Stimulated activated CD8-positive, alpha-beta memory T cell treated with anti-CD3 and anti-CD28 coated beads, Interleukin-15, amount 100 ng/mL, for 48 hours (primary cell): Measurements from ENCODE around the gene ZBTB16.

Experiments
- DNase-seq, 2 donors: peaks; one replicate each; pipeline ENCODE4 v3.0.0-alpha.2; 2020; ENCODE audit warnings: low read depth in 2 of 2

The ZBTB16 gene

DNA sequence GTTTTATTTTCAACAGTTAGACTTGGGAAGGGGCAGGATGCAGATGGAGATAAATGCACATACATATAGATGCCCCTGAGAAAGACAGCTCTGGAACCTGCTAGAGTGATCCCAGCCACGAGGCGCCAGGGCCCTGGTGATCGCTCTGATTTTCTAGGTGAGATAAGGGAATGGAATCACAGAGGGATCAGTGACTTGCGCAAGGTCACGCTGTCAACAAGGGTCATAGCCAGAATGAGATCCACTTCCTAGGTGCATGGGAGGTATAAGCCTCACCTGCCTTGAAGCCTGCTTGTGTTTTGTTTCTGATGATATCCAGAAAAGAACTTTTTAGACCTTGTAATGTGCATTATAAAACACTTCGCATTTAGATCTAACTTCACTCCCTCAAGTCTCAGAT lies 47.5 kb downstream of the ZBTB16 start:
- no peak for DNase-seq

DNA sequence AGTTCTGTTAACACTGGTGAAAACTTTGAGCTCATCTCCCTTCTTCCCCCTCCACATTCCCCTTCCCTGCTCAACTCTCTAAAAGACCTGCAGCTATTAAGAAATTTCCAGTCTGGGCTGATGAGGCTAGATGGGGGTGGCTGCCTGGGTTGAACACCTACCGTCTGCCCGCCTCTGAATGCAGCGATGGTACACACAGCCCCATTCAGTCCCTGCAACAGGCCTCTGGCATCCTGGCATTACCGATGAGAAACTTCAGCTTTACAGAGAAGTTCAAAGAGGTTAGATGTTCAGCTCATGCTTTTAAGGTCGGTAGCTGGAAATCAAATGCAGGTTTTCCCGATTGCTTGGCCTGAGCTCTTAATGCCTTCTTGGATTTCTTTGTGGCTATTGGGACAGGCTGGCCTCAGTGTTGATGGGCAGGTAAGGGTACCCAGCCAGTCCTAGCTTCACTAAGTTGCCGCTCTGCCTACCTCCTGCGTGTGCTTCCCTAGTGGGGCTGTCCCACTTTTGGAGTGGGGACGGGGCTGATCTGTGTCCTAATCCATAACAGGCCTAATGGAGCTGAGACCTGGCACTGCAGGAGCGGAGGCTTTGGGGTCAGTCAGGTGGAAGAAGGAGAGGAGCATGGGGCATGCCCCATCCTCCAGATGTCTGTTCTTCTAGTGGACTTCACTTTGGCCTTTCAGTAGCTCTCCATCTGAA lies 49.1 kb downstream of the ZBTB16 start:
- no peak for DNase-seq

DNA sequence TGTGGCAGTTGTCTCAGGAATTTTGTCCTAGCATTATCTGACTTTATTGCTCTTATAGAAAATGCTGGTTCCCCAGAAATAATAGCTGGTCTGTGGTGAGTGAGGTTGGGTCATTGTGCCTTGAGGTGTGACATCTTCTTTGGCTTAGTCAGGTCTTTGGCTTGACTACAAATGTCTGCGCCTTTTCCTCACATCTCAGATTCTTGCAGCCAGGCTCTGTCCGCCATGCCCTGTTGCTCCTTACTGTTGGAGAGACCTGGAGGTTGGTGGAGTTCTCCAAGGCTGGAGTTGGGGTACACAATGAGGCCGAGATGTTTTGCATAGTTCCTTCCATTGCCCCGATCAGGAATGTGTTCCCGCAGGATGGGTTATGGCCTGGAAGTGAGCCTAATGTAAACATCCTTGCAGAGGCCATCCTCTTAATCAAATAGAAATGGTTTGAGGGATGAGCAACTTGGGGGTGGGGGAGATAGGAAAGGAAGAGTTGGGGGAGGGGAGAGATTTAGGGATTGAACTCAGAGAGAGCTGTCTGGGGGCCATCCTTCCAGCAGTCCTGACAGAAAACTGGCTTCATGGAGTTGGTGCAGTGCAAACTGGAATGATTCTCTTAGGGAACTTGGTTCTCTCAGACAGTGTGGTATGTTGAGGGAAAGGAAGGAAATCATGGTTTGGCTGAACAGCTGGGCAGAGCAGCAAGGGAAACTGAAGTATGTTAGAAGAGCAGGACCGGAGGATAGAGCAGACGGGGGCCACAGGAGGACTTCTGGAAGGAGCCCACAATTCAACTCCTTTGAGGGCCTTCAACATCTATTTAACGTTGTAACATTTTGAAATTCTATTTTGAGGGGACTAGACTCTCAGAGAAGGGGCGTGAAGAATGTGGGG lies 49.9 kb downstream of the ZBTB16 start:
- DNase-seq = no peak

- DNase-seq = no peak
Measured at GRCh38 chr11:114110123-114110522, 50.6 kb downstream of the ZBTB16 start.

DNA sequence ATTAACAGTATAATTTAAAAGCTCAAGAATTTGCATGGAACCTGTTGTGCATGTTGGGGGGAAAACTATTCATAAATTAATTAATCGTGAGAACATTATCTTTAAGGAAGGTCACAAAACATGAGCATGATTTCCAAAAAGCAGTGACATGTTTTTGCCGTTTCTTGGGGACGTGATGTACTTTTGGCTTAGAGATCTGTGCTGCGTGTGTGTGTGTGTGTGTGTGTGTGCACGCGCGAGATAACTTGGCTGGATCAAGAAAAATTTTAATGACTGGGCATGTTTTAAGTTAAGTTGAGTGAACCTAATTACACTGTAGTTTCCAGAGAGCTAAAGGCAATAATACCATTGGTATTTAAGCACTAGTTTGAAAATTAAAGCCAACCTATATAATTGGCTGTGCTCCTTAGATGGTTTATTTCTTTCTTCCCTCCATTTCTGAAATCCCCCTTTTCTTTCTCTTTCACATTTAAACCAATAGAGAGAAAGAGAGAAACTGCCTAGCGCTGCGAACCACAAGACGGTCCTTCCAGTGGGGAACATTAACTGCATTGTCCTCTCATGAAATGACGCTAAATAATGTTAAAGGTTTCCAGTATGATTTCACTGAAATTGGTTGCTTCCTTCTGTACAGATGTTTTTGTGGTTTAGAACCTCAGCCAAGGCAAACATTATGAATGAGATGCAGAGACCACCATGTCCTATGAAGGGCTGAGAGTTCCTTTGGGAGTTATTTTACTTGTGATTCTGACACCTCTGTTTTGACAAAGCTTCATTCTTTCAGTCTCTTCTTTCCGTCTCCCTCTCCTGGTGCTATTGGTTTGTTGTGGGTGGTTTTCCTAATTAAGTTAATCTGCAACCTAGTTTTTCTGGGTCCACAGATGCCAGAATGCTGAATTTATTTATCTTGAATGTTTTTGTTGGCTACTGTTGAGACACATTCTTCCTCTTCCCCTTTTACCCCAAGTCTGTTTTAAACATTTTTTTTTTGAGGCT lies 51.7 kb downstream of the ZBTB16 start:
- DNase-seq = no peak

DNA sequence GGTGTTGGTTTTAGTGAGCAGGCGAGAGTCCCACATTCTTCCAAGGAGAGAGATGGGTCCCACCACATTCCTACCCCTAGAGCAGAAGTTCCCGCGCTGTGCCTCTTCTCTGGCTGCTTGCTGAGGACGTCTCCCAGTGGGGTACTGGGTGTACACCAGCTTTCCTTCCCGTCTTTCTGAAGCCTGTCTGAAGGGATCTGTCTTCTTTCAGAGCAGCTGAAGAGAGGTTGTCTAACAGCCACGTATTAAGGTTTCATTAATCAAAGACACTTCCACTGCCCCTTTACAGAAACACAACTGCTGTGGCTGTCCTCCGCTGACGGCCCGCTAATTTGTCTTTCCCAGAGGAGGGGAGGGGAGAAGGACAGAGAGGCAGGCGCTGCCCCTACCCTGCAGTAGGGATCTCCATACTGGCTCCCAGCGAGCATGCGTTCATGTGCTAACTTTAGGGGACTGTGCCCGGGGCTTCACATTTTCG lies 56.0 kb downstream of the ZBTB16 start:
- no peak for DNase-seq

GRCh38 chr11:114116357-114116756 lies 56.8 kb downstream of the ZBTB16 start:
- DNase-seq = no peak

DNA sequence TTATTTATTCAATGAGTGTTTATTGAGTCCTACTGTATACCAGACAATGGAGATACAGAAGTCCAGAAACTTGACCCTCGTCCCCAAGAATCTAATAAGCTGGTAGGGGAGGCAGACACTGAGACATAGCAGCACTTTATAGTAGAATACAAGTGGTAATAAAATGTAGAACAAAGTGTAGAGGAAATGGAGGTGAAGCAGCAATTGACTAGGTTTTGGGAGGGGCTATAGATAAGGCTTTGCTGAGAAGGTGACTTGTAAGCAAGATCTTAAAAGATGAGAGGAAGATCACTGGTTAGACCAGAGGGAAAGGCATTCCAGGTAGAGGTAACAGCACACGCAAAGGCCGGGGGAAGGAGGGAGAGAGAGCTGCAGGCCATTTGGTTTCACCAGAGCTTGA lies 57.3 kb downstream of the ZBTB16 start:
- DNase-seq = no peak

- no peak for DNase-seq
Measured at GRCh38 chr11:114120606-114121005, 61.1 kb downstream of the ZBTB16 start.

DNA sequence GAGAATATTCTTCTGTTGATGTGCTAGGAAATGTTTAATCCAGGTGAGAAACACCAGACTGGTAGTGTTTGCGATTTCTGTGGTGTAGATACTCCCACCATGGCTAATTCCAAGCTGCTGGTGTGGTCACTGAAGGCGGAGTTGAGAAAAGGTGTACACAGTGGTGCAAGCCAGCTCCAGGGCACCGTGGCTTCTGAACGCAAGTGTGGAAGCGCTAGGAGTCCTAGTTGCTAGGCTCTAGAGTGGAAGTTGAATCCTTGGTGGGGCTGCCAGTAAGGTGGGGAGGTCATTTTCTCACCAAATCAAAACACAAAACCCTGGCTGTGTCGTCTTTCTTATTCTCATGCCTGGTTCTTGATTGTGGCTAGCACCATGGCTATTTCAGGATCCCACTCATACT lies 61.6 kb downstream of the ZBTB16 start:
- no peak for DNase-seq

DNA sequence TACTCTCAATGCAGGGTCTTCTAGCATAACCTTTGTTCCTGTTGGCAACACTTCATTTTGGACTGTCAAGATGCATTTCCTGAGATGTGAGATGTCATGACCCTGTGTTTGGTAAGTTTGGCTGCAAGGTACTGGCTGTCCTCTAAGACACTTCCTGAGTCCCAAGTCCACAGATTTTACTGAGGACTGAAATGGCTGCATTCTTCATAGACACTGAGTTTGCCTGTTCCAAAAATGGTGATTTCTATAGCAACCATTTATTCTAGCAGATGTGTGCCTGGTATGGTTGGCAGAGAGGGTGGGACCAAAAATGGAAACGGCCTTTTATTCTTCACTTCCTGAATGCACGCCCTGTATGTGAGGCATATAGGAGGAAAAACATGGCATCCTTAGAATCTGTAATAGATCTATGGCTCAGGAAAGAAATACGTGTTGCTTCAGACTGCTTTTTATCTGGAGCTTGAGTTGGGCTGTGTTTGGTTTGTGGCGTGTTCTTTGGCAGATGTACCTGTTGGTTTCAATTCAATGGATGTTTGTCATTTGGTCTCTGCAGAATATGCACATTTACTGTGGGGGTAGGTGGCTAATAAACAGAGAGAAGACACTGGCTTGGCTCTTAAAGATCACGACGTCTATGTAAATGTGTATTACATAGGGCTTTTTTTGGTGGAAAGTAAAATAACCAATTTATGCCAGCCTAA lies 62.4 kb downstream of the ZBTB16 start:
- DNase-seq = no peak

DNA sequence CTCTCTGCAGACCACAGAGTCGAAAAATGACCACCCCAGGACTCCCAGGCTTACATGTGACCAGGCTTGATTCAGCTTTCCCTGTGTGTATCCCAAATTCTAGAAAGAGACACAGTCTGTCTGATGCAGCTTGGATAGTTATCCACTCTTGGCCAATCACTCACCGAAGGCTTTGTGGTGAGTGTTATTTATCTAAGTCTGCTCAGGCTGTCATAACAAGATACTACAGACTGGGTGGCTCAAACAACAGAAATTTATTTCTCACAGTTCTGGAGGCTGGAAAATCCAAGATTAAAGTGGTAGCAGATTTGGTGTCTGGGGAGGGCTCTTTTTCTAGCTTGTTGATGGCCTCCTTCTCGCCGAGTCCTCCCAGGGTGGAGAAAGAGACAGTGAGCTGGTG lies 63.2 kb downstream of the ZBTB16 start:
- DNase-seq = no peak

- DNase-seq = no peak
Measured at GRCh38 chr11:114123692-114124330, 64.3 kb downstream of the ZBTB16 start.

- no peak for DNase-seq
Measured at GRCh38 chr11:114124601-114125144, 65.2 kb downstream of the ZBTB16 start.

- no peak for DNase-seq
Measured at GRCh38 chr11:114125531-114125930, 66.0 kb downstream of the ZBTB16 start.

DNA sequence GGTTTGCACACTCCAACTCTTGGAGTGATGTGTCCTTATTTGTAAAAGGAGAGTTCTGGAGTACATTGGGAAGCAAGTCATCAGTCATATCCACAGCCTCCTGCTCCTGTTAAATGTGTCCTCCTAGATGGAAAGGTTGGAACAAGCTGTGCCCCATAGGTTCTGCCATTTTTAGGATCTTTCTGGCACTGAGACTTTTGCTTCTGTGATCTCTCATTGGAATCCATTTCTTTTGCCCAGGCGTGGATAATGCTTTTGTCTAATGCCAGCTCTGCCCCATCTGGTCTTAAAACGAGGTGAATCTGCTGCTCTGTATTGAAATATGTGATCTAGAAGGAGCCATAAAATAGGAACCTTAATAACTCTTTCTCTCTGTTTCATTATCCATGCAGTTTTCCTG lies 66.4 kb downstream of the ZBTB16 start:
- no peak for DNase-seq

- no peak for DNase-seq
Measured at GRCh38 chr11:114128399-114128798, 68.9 kb downstream of the ZBTB16 start.

DNA sequence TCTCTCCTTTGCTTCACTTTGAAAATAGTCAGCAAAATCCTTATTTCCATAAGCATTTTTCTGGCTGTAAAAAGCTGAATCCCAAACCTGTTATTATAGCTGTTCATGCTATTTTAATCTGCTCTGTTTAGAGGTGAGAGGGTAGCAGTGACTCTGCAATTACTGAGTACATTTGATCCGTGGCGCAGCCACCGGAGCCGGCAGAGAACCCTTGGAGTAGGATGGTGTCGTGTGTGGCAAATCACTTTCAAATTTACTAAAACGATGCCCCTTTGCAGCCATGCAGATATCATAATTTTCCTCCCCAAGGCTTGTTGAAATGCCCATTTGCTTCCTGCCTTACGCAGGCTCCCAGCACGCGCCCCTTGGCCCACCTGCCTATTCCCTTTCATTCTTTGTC lies 69.6 kb downstream of the ZBTB16 start:
- DNase-seq = no peak

- DNase-seq = no peak
Measured at GRCh38 chr11:114129699-114130098, 70.2 kb downstream of the ZBTB16 start.

GRCh38 chr11:114130115-114130576 lies 70.6 kb downstream of the ZBTB16 start:
- no peak for DNase-seq
